Esophagus squamous epithelium (tissue), 4 donors: ENCODE data around the gene CRELD2.

Source experiments
- POLR2A ChIP-seq, 4 donors: fragments of 450-650 bp; IDR thresholded peaks; one replicate each; pipeline ENCODE4 v1.6.1; 2017; ENCODE audit warnings: antibody characterized with exemption in 4 of 4, mild to moderate bottlenecking in 4 of 4, moderate library complexity in 3 of 4
- TF ChIP-seq, protein P1 (sequence below), 6 experiments: fragments of 450-650 bp in 4 of 6; fragments of 200-600 bp in 2 of 6; sonication (generic) in 2 of 6; IDR thresholded peaks; one replicate each; pipeline ENCODE4 v1.5.1; 2016 to 2019; ENCODE audit warnings: antibody characterized with exemption in 6 of 6, mild to moderate bottlenecking in 4 of 6, moderate library complexity in 4 of 6

- TF ChIP-seq POLR2A (IDR thresholded peaks at IDR 0.05): no peak
- TF ChIP-seq, protein P1, sequence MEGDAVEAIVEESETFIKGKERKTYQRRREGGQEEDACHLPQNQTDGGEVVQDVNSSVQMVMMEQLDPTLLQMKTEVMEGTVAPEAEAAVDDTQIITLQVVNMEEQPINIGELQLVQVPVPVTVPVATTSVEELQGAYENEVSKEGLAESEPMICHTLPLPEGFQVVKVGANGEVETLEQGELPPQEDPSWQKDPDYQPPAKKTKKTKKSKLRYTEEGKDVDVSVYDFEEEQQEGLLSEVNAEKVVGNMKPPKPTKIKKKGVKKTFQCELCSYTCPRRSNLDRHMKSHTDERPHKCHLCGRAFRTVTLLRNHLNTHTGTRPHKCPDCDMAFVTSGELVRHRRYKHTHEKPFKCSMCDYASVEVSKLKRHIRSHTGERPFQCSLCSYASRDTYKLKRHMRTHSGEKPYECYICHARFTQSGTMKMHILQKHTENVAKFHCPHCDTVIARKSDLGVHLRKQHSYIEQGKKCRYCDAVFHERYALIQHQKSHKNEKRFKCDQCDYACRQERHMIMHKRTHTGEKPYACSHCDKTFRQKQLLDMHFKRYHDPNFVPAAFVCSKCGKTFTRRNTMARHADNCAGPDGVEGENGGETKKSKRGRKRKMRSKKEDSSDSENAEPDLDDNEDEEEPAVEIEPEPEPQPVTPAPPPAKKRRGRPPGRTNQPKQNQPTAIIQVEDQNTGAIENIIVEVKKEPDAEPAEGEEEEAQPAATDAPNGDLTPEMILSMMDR (IDR thresholded peaks at IDR 0.05): no peak
Measured at GRCh38 chr22:49935561-49935960, 17.1 kb downstream of the CRELD2 start.
